Skin of body (tissue), 2 donors: ENCODE measurements around the gene ASPSCR1. TPM values are rescaled to one million over a fixed set of nuclear protein-coding genes. Genes with fewer than 3 reads are reported as not detected.
A peak's percentile ranks its signal among the peaks of the same experiment; 100 is the strongest.
"Not testable (repeated sequence)": the region's sequence is repeated elsewhere in the genome, so short reads cannot be mapped to it uniquely, and the experiment has no call there.

ENCODE experiments used
- DNase-seq: peaks from one replicate; lab custom pipeline; 2025; lab: John Stamatoyannopoulos, UW
- total RNA-seq: library from RNA; depleted of rRNA; stranded (reverse); fragments of >200 nt; gene quantifications from one replicate; pipeline ENCODE4 v1.2.3, GENCODE V29; 2014

ASPSCR1 gene
- total RNA-seq, 1 donor from 2014 or later, result 19.2 TPM

DNA sequence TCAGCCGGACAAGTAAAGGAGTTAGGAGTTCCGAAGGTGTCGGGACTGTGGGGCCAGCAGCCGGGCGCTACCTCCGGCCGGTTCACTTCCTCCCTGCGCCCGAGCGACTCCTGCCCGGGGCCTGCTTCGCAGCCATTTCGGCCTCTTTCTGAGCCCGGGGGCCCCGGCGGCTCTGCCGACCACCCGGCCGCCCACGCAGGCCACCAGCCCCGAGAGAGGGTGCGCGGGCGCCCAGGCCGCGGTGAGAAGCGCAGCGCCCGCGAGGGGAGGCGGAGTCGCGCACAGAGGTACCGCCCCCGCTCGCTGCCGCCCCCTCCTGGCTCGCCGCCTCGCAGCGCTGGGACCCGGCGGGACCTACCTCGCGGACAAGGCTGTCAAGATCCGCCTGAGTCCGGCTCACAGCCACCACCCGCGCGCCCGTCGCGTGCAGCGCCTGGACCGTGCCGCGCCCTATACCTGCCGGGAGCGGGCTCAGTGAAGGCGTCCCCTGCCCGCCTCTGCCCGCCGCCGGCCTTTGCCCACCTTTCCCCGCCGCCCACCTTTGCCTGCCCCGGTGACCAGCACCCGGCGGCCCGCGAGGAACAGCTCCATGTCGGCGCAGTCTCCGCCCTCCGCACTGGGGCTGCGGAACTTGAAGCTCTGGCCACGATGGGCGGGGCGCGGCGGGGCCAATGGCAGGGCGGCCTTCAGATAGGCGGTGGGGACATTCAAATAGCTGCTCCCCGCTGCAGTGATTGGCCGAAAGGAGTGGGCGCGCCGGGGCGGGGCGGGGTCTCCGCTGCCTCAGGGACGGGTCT lies 59.9 kb downstream of the ASPSCR1 start, which contains the start of gene DCXR:
DCXR (minus strand) TSS at position 606 of the 797 bp plus-strand sequence; CDS start at position 591, 15 bp downstream.
- DNase-seq, result peak; percentile 80

DNA sequence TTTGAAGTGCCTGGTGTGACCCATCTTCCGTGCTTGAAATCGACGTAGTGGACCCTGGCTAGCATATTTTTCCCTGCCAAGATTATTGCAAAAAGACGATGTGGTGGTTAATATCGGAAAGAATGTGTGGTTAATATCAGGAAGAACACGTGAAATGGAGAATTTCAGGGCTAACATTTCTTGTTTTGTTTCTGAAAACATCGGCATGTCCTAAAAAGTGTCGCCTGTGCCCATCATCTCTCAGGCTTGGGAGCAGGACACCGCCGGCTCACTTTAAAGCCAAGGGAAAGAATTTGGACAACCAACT lies 60.4 kb downstream of the ASPSCR1 start:
- DNase-seq, result peak; percentile 69

- DNase-seq, result not testable (repeated sequence)
Measured at GRCh38 chr17:82038796-82039409, 61.5 kb downstream of the ASPSCR1 start.

GRCh38 chr17:82039695-82040299 lies 62.4 kb downstream of the ASPSCR1 start:
- no peak for DNase-seq

DNA sequence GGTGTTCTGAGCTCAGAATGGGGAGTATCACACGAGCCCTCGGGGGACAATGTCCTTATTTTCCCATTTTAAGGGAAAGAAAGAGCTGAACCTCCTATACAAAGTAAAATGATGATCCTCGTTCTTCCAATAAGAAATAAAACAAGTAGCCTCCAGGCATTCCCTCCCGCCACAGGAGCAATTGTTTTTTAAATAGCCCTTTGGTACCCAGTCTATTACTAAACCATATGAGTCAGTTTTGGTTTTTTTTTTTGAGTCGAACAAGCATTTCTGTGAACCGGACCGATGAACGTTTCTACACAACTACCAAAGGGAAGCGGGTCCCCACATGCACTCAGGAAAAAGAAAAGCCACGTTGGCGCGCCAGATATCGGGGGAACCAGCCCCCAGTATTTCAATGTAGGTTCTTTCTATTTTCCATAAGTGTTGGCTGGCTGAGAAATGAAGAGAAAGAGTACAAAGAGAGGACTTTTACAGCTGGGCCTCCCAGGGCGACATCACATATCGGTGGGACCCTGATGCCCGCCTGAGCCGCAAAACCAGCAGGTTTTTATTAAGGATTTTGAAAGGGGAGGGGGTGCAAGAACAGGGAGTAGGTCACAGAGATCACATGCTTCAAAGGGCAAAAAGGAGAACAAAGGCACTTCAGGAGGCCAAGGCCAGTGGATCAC lies 63.9 kb downstream of the ASPSCR1 start:
- DNase-seq, result no peak

- DNase-seq, result no peak
Measured at GRCh38 chr17:82042649-82043048, 65.2 kb downstream of the ASPSCR1 start.

DNA sequence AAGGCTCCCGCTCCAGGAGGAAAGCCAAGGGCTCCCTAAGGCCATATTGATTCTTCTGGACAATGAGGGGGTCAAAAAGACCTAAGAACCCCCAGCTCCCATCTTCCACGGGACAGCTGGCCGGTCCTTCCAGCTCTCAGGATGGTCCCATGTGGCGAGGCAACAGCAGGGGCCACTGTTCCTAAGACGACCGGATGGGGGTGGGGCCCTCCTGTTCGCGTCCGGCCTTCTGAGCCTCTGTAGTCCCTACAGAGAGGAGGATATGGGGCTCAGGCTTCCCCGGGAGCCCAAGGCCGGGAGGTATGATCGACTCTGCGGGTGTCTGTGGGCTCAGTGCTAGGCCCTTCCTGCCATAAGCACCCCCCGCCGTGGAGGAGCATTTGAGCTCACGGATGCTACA lies 66.1 kb downstream of the ASPSCR1 start:
- no peak for DNase-seq

DNA sequence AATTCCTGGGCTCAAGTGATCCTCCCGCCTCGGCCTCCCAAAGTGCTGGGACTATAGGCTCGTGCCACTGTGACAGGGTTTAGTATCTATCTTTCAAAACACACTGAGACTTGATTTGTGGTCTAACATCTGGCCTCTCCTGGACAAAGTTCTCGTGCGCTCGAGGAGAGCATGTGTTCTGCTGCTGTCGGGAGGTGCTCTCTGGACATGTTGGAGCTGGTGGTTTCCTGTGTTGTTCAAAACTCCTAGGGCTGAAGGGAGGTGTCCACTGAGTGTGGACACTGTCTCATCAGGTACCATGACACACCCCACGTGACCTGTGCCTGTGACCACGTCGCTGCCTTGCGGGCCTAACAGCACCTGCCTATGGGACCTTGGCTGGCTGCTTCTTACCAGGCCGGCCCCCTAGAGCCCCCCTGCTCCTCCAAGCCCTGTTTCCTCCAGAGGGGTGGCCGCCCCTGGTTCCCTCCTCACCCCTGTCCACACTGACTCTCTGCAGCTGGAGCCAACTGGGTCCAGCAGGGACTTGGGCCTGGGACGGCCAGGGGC lies 68.6 kb downstream of the ASPSCR1 start:
- no peak for DNase-seq

DNA sequence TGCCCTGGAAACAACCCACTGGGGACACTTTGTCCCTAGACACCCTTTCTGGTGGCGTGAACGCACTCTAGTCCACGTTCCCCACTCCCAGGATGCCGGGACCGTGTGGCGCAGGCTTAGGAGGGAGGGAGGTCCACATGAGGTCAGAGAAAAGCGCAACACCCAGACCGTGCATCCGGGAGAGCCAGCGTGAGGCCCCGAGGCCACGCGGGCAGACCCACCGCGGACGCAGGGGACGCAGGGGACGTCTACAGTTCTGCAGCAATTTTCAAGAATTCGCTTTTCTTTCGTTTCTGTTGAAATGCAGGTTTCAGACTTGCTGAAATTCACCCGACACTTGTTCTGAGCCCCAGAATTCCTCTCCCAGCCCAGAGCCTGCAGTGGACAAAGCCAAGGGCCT lies 69.5 kb downstream of the ASPSCR1 start:
- no peak for DNase-seq

DNA sequence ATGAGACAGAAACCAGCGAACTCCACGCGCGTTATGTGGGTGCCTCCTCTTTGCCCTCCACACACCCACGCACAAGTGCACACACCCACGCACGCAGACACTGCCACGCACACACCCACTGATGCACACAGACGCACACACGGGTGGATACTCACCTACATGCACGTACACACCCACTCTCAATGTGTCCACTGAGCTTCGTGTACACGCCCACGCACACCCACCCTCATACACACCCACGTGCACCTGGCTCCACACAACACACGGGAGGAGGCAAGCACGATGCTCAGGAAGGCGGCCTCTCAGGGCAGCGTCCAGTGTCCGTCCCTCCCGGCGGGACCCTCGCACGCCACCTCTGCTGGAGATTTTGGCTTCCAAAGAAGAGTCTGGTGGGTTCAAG lies 70.0 kb downstream of the ASPSCR1 start:
- no peak for DNase-seq

GRCh38 chr17:82047914-82048570 lies 70.6 kb downstream of the ASPSCR1 start:
- DNase-seq, result no peak

DNA sequence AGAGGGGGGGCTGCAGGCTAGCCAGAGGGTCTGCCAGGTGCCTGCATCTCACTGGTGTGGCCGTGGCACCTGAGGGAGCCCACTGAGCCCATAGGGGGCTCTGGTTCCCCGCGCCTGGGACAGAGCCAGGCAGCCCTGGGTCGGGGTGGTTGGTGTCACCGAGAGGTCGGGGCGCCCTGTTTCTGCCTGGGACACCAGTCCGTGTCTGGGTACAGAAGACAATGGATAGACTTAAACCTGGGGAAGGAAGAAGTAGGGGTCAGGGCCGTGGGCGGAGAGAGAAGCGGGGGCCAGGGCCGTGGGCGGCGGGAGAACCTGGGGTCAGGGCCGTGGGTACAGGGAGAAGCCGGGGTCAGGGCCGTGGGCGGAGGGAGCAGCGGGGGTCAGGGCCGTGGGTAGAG lies 71.1 kb downstream of the ASPSCR1 start:
- DNase-seq, result no peak

DNA sequence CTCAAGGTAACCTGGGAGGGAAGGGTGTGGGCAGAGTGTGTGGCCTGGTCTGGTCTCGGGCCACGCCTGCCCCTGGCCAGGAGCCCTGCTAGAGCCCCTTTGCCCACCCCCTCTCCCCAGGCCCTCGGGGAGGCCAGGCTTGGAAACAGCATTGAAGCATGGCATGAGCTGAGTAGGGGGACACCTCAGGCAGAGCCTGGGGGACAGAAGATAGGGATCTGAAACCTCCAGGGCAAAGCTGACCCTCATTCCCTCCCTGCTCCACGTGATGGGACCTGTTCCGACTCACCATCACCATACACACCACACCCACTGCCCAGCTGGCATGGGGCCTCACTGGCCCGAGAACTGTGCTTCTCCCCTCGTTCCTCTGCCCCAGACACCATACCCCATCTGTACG lies 71.7 kb downstream of the ASPSCR1 start:
- DNase-seq, result no peak

GRCh38 chr17:82049521-82049971 lies 72.1 kb downstream of the ASPSCR1 start:
- no peak for DNase-seq

DNA sequence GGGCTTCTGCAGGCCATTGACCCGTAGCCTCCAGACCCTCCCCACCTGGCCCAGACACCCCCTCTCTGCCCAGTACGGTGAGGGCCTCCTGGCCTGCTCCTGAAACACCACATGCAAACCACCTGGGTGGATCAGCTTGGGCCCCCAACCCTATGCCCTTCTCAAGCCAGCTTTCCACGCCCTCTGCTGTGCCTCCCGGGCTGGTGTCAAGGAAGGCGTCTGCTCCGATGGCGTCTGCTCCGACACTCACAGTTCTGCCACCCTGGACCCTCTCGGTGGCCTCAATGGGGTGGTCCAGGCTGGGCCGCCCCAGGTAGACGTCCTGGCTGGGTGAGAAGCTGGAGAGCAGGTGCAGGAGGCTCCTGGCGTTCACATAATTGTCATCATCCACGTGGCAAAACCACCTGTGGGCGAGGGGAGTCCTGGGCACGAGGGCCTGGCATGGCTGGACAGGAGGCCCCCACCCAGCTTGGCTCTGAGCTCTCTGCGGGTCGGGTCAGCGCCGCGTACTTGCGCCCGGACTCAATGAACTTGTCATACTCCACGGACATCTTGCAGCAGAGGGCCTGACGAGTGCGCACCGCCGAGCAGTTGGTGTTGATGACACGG lies 72.8 kb downstream of the ASPSCR1 start:
- no peak for DNase-seq

DNA sequence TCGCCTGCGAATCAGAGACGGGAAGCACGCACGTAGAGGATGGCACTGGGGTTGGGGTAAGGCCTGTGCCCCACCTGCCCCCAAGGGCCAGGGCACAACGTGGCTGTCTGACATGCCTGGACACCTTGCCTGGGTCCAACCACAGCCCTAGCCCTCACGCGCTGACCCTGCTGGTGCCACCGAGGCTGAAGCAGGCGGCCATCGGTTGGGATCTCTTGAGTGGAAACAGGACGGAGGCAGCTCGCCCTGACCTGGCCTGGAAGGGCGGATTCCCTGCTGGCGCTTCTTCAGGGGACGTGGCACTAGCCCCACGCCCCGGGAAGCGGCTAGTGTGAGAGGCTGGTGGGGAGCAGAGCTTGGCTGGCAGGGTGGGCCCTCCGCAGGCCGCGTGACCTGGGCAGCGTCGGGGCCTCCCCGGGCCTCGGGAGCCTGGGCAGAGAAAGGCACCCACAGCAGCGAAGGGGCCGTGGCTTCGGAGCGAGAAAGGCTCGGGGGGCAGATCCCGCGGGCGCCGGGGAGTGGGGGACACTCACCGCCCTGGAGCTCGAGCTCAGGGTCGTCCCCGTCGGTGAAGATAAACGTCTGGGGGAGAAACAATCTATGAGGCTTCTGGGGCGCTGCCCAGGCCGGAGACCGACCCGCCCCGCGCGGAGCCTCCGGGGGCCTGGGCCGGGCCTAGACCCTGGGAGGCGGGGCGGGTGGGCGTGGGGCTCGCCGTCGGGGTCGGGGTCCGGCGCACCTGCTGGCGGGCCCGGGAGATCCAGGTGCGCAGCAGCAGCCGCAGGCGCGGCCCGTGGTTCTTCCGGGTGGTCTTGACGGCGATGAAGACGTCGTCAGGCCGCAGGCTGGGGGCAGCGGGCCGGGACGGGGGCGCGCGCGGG lies 73.6 kb downstream of the ASPSCR1 start:
- DNase-seq, result no peak

- no peak for DNase-seq
Measured at GRCh38 chr17:82051776-82052637, 74.6 kb downstream of the ASPSCR1 start, which contains the start of the genes GPS1 and RFNG. TSS of gene GPS1 (plus strand) at chr17:82051898. CDS start at chr17:82051932, 34 bp downstream. TSS of gene RFNG (minus strand) at chr17:82051811. CDS start at chr17:82051766, 45 bp downstream.

DNA sequence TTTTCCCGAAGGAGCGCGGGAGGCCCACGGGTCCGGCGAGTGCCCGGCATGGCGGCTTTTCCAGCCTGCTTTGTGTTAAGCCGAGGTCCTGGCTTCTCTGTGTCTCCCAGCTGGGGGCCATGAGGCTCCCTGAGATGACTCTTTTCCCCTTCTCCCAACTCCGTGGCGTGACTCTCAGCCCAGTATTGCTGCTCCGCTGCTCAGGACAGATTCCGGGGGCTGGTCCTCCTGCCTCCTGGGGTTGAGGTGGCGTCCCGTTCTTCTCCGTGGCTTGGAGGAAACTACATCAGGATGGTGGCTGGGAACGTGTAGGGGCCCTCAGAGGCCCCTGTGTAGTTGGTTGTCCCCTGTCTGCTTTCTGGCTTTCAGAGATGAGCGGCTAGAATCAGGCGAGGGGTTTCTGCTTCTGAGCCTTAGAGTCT lies 75.2 kb downstream of the ASPSCR1 start:
- DNase-seq, result no peak

GRCh38 chr17:82053130-82053529 lies 75.7 kb downstream of the ASPSCR1 start:
- DNase-seq, result no peak
